ENCODE data around the gene EIF4B. TPM values are rescaled to one million over a fixed set of nuclear protein-coding genes. Genes with fewer than 3 reads are reported as not detected.

EIF4B gene
- total and polyA plus RNA-seq, 2 of the 13 experiments (the other 11 are each of a cell fraction or from before 2014, with no cell fraction given), result 416 to 548 TPM

DNA sequence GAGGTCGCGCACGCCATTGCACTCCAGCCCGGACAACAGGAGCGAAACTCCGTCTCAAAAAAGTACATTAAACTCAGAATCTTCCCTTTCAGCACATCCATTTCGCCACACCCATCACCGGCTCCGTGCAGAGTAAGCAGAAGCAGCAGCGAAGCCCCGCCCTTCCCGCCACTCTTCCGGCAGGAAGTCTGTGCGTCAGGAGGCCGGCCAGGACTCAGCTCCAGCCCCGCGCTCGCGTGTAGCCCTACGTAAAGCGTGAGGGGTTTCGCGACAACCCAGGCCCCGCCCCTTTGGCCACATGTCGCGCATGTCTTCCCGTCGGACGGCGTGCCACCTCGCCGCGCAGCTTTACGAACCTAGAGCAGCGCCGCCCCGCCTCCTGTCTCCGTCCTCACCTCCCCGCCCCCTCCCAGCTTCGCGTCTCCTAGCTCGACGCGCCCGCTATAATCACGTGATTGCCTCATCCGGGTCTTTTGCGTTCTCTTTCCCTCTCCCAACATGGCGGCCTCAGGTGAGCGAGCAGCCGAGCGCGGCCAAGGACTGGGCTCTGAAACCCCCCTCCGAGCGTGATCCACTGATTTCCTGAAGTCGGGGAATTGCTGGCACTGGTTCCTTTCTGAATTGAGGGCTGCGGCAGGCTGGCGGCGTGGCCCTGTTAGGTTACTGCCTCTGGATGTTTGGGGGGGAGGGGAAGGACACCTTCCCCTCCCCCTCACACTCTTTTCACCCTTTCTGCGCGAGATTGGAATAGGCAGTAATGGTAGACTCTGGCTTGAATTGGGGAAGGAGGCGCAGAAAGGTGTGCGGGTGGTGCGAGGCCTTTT is at the start of gene EIF4B (continued):
- TF ChIP-seq CENPX (CRISPR knock-in tag; IDR thresholded peaks at IDR 0.05) (no peak), ZFY (CRISPR knock-in tag; IDR thresholded peaks at IDR 0.05) (no peak; the same call in 1 of the 2 replicates), SRY (CRISPR knock-in tag; IDR thresholded peaks at IDR 0.05) (no peak), HMGXB4 (CRISPR knock-in tag; IDR thresholded peaks at IDR 0.05; ENCODE audit: borderline replicate concordance in 1 of 2, low read depth in 1 of 2) (peak; percentile 39 to 69; a peak in 3 of 4 replicates), CREB1 (IDR thresholded peaks at IDR 0.05) (peak; percentile 88), CREB1 (CRISPR knock-in tag; IDR thresholded peaks at IDR 0.05) (peak; percentile 89), ZNF224 (CRISPR knock-in tag; IDR thresholded peaks at IDR 0.05) (no peak), ZKSCAN1 (IDR thresholded peaks at IDR 0.05; ENCODE audit: low read length) (no peak), ATF5 (CRISPR knock-in tag; IDR thresholded peaks at IDR 0.05; ENCODE audit: low read depth) (no peak), MIER2 (CRISPR knock-in tag; IDR thresholded peaks at IDR 0.05) (no peak), HOXA9 (CRISPR knock-in tag; IDR thresholded peaks at IDR 0.05; ENCODE audit: borderline replicate concordance) (no peak)
- TF ChIP-seq, protein P1, sequence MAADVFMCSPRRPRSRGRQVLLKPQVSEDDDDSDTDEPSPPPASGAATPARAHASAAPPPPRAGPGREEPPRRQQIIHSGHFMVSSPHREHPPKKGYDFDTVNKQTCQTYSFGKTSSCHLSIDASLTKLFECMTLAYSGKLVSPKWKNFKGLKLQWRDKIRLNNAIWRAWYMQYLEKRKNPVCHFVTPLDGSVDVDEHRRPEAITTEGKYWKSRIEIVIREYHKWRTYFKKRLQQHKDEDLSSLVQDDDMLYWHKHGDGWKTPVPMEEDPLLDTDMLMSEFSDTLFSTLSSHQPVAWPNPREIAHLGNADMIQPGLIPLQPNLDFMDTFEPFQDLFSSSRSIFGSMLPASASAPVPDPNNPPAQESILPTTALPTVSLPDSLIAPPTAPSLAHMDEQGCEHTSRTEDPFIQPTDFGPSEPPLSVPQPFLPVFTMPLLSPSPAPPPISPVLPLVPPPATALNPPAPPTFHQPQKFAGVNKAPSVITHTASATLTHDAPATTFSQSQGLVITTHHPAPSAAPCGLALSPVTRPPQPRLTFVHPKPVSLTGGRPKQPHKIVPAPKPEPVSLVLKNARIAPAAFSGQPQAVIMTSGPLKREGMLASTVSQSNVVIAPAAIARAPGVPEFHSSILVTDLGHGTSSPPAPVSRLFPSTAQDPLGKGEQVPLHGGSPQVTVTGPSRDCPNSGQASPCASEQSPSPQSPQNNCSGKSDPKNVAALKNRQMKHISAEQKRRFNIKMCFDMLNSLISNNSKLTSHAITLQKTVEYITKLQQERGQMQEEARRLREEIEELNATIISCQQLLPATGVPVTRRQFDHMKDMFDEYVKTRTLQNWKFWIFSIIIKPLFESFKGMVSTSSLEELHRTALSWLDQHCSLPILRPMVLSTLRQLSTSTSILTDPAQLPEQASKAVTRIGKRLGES (CRISPR knock-in tag; IDR thresholded peaks at IDR 0.05; ENCODE audit: borderline replicate concordance), result no peak
- TF ChIP-seq, protein P2, sequence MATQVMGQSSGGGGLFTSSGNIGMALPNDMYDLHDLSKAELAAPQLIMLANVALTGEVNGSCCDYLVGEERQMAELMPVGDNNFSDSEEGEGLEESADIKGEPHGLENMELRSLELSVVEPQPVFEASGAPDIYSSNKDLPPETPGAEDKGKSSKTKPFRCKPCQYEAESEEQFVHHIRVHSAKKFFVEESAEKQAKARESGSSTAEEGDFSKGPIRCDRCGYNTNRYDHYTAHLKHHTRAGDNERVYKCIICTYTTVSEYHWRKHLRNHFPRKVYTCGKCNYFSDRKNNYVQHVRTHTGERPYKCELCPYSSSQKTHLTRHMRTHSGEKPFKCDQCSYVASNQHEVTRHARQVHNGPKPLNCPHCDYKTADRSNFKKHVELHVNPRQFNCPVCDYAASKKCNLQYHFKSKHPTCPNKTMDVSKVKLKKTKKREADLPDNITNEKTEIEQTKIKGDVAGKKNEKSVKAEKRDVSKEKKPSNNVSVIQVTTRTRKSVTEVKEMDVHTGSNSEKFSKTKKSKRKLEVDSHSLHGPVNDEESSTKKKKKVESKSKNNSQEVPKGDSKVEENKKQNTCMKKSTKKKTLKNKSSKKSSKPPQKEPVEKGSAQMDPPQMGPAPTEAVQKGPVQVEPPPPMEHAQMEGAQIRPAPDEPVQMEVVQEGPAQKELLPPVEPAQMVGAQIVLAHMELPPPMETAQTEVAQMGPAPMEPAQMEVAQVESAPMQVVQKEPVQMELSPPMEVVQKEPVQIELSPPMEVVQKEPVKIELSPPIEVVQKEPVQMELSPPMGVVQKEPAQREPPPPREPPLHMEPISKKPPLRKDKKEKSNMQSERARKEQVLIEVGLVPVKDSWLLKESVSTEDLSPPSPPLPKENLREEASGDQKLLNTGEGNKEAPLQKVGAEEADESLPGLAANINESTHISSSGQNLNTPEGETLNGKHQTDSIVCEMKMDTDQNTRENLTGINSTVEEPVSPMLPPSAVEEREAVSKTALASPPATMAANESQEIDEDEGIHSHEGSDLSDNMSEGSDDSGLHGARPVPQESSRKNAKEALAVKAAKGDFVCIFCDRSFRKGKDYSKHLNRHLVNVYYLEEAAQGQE (IDR thresholded peaks at IDR 0.05; ENCODE audit: borderline replicate concordance in 1 of 2, low read depth in 1 of 2, low read length in 2 of 2), result no peak
- TF ChIP-seq, protein P3, sequence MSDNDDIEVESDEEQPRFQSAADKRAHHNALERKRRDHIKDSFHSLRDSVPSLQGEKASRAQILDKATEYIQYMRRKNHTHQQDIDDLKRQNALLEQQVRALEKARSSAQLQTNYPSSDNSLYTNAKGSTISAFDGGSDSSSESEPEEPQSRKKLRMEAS (IDR thresholded peaks at IDR 0.05), result peak; percentile 91
- TF ChIP-seq, protein P4, sequence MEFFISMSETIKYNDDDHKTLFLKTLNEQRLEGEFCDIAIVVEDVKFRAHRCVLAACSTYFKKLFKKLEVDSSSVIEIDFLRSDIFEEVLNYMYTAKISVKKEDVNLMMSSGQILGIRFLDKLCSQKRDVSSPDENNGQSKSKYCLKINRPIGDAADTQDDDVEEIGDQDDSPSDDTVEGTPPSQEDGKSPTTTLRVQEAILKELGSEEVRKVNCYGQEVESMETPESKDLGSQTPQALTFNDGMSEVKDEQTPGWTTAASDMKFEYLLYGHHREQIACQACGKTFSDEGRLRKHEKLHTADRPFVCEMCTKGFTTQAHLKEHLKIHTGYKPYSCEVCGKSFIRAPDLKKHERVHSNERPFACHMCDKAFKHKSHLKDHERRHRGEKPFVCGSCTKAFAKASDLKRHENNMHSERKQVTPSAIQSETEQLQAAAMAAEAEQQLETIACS (CRISPR knock-in tag; IDR thresholded peaks at IDR 0.05), result no peak
- TF ChIP-seq, protein P5, sequence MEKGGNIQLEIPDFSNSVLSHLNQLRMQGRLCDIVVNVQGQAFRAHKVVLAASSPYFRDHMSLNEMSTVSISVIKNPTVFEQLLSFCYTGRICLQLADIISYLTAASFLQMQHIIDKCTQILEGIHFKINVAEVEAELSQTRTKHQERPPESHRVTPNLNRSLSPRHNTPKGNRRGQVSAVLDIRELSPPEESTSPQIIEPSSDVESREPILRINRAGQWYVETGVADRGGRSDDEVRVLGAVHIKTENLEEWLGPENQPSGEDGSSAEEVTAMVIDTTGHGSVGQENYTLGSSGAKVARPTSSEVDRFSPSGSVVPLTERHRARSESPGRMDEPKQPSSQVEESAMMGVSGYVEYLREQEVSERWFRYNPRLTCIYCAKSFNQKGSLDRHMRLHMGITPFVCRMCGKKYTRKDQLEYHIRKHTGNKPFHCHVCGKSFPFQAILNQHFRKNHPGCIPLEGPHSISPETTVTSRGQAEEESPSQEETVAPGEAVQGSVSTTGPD (CRISPR knock-in tag; IDR thresholded peaks at IDR 0.05), result peak; percentile 71; the same call in 1 of the 2 replicates
